K562 (cell line): ENCODE measurements around the gene CCDC34. TPM values are rescaled to one million over a fixed set of nuclear protein-coding genes. Genes with fewer than 3 reads are reported as not detected.
A peak's percentile ranks its signal among the peaks of the same experiment; 100 is the strongest.

Source experiments
- CBX8 ChIP-seq: fragments of 200-600 bp; sonication (generic); IDR thresholded peaks from 2 replicates; pipeline ENCODE4 v1.6.1; 2012; ENCODE audit warnings: borderline replicate concordance, mixed run types, low read depth, mild to moderate bottlenecking, moderate library complexity, mixed read lengths, low read length, control low read depth, inconsistent platforms; ENCODE audit not compliant: poor library complexity, severe bottlenecking; ENCODE audit errors: extremely low read depth
- CCAR2 ChIP-seq: fragments of 200-400 bp; formaldehyde crosslinking; IDR thresholded peaks from 2 replicates; pipeline ENCODE4 v1.6.1; 2017; ENCODE audit warnings: mild to moderate bottlenecking, low read depth, low read length
- GABPB1 ChIP-seq: sonication (generic); formaldehyde crosslinking; IDR thresholded peaks from 2 replicates; pipeline ENCODE4 v1.8.0; 2022; ENCODE audit warnings: mild to moderate bottlenecking, missing genetic modification reagents
- MAFK ChIP-seq: IDR thresholded peaks from 2 replicates; pipeline ENCODE4 v1.6.1; 2011; ENCODE audit warnings: low read length, improper control_type of control experiment
- MBD2 ChIP-seq: sonication (generic); IDR thresholded peaks from 2 replicates; pipeline ENCODE4 v1.6.1; 2016; ENCODE audit warnings: low read depth, borderline replicate concordance
- NFRKB ChIP-seq: fragments of 450-650 bp; IDR thresholded peaks from 2 replicates; pipeline ENCODE4 v1.6.1; 2016; ENCODE audit warnings: low read depth
- POLR2A ChIP-seq: fragments of 450-650 bp; conservative IDR thresholded peaks from 2 replicates; pipeline ENCODE4 v1.6.1; 2016
- PURB ChIP-seq: sonication (generic); formaldehyde crosslinking; IDR thresholded peaks from 2 replicates; pipeline ENCODE4 v1.9.0; 2021; ENCODE audit warnings: low read depth, mild to moderate bottlenecking, missing genetic modification reagents
- TARDBP ChIP-seq: fragments of 450-650 bp; IDR thresholded peaks from 2 replicates; pipeline ENCODE4 v1.6.1; 2016
- THRAP3 ChIP-seq: fragments of 450-650 bp; IDR thresholded peaks from 2 replicates; pipeline ENCODE4 v1.6.1; 2016; ENCODE audit warnings: mild to moderate bottlenecking, inconsistent platforms, borderline replicate concordance
- polyA plus RNA-seq, 8 experiments: library from polyadenylated mRNA; depleted of rRNA in 4 of 8; stranded (reverse) in 5 of 8; unstranded in 3 of 8; fragments of >200 nt; fragmentation: Nextera tagmentation in 2 of 8; fragmentation: Illumina TruSeq in 1 of 8; extraction: Ambion mirVana in 2 of 8; extraction: Trizol in 1 of 8; gene quantifications; 2 replicates each; pipeline versions ENCODE4 v1.2.1 to v1.2.3, GENCODE V29; 2011 to 2014; ENCODE audit warnings: inconsistent platforms in 1 of 8, missing spikeins in 1 of 8
- total RNA-seq, 7 experiments: library from RNA; depleted of rRNA in 6 of 7; stranded (reverse); fragments of >200 nt in 6 of 7; fragmentation: Illumina TruSeq in 2 of 7; extraction: Trizol in 2 of 7; gene quantifications; 2 replicates each; pipeline versions ENCODE4 v1.2.1 to v1.2.3, GENCODE V29; 2011 to 2021; ENCODE audit warnings: low replicate concordance in 1 of 7
- TF ChIP-seq, protein P1 (sequence below), 2 experiments: fragments of 150-350 bp in 1 of 2; IDR thresholded peaks; 2 replicates each; pipeline ENCODE4 v1.6.1; 2012 to 2016; ENCODE audit warnings: low read depth in 2 of 2, low read length in 2 of 2, mild to moderate bottlenecking in 1 of 2, moderate library complexity in 1 of 2
- TF ChIP-seq, protein P2 (sequence below): fragments of 450-650 bp; conservative IDR thresholded peaks from 2 replicates; pipeline ENCODE4 v1.6.1; 2016; ENCODE audit warnings: missing genetic modification characterization, low read depth, mild to moderate bottlenecking, control low read depth, missing compliant biosample characterization
- TF ChIP-seq, protein P3 (sequence below): fragments of 150-350 bp; conservative IDR thresholded peaks from 2 replicates; pipeline ENCODE4 v1.6.1; 2014; ENCODE audit warnings: low read length
- TF ChIP-seq, protein P4 (sequence below): fragments of 250-450 bp; sonication (Bioruptor Pico); IDR thresholded peaks from 2 replicates; pipeline ENCODE4 v1.8.0; 2021; ENCODE audit warnings: moderate library complexity, mild to moderate bottlenecking, inconsistent platforms
- TF ChIP-seq, protein P5 (sequence below): fragments of 250-450 bp; sonication (Bioruptor Pico); IDR thresholded peaks from 2 replicates; pipeline ENCODE4 v1.8.0; 2022; ENCODE audit warnings: moderate library complexity, mild to moderate bottlenecking, inconsistent platforms
- TF ChIP-seq, protein P6 (sequence below): fragments of 450-650 bp; formaldehyde crosslinking; IDR thresholded peaks from 2 replicates; pipeline ENCODE4 v1.4.0; 2020; ENCODE audit warnings: mild to moderate bottlenecking, moderate library complexity

Gene CCDC34
- total and polyA plus RNA-seq, 9 of the 15 experiments (the other 6 are each of a cell fraction or from before 2014, with no cell fraction given), result 6.2 to 42.0 (median 15.7) TPM

DNA sequence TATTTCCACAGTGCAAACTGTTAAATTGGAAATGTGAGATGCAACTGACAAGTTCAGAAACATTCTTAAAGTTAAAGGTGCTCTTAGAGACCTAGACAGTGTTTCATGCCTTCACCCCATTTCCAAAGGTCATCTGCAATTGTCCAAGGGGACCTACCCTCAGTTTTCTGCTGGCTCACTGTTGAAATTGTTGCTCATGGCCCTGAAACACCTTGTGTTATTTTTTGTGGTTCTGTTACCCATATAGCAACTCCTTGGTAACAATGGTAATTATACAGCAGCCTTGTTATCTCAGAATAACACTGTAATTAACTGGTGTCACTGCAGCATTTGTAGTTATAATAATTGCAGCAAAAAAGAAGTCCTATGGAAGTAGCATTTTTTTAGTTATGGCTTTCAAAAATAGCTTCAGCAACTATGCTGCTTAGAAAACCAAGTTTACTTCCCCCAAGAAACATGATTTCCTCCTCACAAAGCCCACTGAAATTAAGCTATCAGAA is 49.2 kb upstream of the CCDC34 start (continued):
- TF ChIP-seq, protein P1, sequence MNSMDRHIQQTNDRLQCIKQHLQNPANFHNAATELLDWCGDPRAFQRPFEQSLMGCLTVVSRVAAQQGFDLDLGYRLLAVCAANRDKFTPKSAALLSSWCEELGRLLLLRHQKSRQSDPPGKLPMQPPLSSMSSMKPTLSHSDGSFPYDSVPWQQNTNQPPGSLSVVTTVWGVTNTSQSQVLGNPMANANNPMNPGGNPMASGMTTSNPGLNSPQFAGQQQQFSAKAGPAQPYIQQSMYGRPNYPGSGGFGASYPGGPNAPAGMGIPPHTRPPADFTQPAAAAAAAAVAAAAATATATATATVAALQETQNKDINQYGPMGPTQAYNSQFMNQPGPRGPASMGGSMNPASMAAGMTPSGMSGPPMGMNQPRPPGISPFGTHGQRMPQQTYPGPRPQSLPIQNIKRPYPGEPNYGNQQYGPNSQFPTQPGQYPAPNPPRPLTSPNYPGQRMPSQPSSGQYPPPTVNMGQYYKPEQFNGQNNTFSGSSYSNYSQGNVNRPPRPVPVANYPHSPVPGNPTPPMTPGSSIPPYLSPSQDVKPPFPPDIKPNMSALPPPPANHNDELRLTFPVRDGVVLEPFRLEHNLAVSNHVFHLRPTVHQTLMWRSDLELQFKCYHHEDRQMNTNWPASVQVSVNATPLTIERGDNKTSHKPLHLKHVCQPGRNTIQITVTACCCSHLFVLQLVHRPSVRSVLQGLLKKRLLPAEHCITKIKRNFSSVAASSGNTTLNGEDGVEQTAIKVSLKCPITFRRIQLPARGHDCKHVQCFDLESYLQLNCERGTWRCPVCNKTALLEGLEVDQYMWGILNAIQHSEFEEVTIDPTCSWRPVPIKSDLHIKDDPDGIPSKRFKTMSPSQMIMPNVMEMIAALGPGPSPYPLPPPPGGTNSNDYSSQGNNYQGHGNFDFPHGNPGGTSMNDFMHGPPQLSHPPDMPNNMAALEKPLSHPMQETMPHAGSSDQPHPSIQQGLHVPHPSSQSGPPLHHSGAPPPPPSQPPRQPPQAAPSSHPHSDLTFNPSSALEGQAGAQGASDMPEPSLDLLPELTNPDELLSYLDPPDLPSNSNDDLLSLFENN (IDR thresholded peaks at IDR 0.05; ENCODE audit: low read depth in 2 of 2, low read length in 2 of 2), result no peak
- TF ChIP-seq CBX8 (no peak), MAFK (0 out of 2 replicates have a peak, but pooled peaks have one; percentile 15), CCAR2 (no peak), NFRKB (no peak), MBD2 (no peak), THRAP3 (no peak), PURB (CRISPR knock-in tag) (no peak), POLR2A (no peak), GABPB1 (CRISPR knock-in tag) (no peak), TARDBP (no peak)
- TF ChIP-seq, protein P2, sequence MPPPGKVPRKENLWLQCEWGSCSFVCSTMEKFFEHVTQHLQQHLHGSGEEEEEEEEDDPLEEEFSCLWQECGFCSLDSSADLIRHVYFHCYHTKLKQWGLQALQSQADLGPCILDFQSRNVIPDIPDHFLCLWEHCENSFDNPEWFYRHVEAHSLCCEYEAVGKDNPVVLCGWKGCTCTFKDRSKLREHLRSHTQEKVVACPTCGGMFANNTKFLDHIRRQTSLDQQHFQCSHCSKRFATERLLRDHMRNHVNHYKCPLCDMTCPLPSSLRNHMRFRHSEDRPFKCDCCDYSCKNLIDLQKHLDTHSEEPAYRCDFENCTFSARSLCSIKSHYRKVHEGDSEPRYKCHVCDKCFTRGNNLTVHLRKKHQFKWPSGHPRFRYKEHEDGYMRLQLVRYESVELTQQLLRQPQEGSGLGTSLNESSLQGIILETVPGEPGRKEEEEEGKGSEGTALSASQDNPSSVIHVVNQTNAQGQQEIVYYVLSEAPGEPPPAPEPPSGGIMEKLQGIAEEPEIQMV (tag), result no peak
- TF ChIP-seq, protein P3, sequence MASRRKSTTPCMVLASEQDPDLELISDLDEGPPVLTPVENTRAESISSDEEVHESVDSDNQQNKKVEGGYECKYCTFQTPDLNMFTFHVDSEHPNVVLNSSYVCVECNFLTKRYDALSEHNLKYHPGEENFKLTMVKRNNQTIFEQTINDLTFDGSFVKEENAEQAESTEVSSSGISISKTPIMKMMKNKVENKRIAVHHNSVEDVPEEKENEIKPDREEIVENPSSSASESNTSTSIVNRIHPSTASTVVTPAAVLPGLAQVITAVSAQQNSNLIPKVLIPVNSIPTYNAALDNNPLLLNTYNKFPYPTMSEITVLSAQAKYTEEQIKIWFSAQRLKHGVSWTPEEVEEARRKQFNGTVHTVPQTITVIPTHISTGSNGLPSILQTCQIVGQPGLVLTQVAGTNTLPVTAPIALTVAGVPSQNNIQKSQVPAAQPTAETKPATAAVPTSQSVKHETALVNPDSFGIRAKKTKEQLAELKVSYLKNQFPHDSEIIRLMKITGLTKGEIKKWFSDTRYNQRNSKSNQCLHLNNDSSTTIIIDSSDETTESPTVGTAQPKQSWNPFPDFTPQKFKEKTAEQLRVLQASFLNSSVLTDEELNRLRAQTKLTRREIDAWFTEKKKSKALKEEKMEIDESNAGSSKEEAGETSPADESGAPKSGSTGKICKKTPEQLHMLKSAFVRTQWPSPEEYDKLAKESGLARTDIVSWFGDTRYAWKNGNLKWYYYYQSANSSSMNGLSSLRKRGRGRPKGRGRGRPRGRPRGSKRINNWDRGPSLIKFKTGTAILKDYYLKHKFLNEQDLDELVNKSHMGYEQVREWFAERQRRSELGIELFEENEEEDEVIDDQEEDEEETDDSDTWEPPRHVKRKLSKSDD, result no peak
- TF ChIP-seq, protein P4, sequence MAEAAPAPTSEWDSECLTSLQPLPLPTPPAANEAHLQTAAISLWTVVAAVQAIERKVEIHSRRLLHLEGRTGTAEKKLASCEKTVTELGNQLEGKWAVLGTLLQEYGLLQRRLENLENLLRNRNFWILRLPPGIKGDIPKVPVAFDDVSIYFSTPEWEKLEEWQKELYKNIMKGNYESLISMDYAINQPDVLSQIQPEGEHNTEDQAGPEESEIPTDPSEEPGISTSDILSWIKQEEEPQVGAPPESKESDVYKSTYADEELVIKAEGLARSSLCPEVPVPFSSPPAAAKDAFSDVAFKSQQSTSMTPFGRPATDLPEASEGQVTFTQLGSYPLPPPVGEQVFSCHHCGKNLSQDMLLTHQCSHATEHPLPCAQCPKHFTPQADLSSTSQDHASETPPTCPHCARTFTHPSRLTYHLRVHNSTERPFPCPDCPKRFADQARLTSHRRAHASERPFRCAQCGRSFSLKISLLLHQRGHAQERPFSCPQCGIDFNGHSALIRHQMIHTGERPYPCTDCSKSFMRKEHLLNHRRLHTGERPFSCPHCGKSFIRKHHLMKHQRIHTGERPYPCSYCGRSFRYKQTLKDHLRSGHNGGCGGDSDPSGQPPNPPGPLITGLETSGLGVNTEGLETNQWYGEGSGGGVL (CRISPR knock-in tag), result no peak
- TF ChIP-seq, protein P5, sequence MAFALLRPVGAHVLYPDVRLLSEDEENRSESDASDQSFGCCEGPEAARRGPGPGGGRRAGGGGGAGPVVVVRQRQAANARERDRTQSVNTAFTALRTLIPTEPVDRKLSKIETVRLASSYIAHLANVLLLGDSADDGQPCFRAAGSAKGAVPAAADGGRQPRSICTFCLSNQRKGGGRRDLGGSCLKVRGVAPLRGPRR (CRISPR knock-in tag), result no peak
- TF ChIP-seq, protein P6, sequence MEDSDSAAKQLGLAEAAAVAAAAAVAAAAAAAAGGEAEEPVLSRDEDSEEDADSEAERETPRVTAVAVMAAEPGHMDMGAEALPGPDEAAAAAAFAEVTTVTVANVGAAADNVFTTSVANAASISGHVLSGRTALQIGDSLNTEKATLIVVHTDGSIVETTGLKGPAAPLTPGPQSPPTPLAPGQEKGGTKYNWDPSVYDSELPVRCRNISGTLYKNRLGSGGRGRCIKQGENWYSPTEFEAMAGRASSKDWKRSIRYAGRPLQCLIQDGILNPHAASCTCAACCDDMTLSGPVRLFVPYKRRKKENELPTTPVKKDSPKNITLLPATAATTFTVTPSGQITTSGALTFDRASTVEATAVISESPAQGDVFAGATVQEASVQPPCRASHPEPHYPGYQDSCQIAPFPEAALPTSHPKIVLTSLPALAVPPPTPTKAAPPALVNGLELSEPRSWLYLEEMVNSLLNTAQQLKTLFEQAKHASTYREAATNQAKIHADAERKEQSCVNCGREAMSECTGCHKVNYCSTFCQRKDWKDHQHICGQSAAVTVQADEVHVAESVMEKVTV (CRISPR knock-in tag), result no peak
